ENCODE measurements around the gene CRIP1.

The CRIP1 gene

GRCh38 chr14:105445901-105446845 lies 40.5 kb upstream of the CRIP1 start:
- no peak overlapping the region for H2AK5ac ChIP-seq (ENCODE audit: low read length)
- H2BK5ac ChIP-seq (ENCODE audit: low read length), result no peak overlapping the region
- H3K4me2 ChIP-seq (ENCODE audit: low read length), result no peak overlapping the region
- no peaks in the 10 kb centered on the region for H3K79me2 ChIP-seq (ENCODE audit: control insufficient read depth, insufficient read depth, low read length)
- no peak overlapping the region for H4K8ac ChIP-seq (ENCODE audit: low read depth, low read length)
- H3K23ac ChIP-seq (ENCODE audit: low read length), result no peak overlapping the region
- peaks cover 4% of the 10 kb centered on the region for H3K36me3 ChIP-seq (ENCODE audit: control insufficient read depth, insufficient read depth, low read length)
- no peak overlapping the region for H3K56ac ChIP-seq (ENCODE audit: low read length)
- H3K27ac ChIP-seq (ENCODE audit: low read depth, low read length), result no peak overlapping the region
- no peak overlapping the region for H3K4me3 ChIP-seq (ENCODE audit: low read length)
- peaks cover 12% of the 10 kb centered on the region for H3K79me1 ChIP-seq (ENCODE audit: low read length)
- H3K18ac ChIP-seq (ENCODE audit: low read length), result no peak overlapping the region
- no peaks in the 10 kb centered on the region for H3K4me1 ChIP-seq (ENCODE audit: control insufficient read depth, low read depth, low read length)
- no peaks in the 10 kb centered on the region for H3K27me3 ChIP-seq (ENCODE audit: insufficient read depth, low read length, poor library complexity)
- H4K5ac ChIP-seq (ENCODE audit: low read length), result no peak overlapping the region
- no peak overlapping the region for H2BK120ac ChIP-seq (ENCODE audit: low read depth, low read length)
- no peak for DNase-seq
- H2BK15ac ChIP-seq (replicated peaks; ENCODE audit: low read depth), result no peak overlapping the region
- H3K9ac ChIP-seq (ENCODE audit: low read length), result no peak overlapping the region
- WGBS (ENCODE audit: extremely low coverage, insufficient coverage, low lambda C conversion rate), result no CpG with 5 or more reads among the region's 26 CpGs
- H3K4ac ChIP-seq (ENCODE audit: low read depth, low read length), result no peak overlapping the region

- H3K79me1 ChIP-seq (ENCODE audit: low read length), result peaks cover 12% of the 10 kb centered on the region
These were observed 39.7 kb upstream of the CRIP1 start for GRCh38 chr14:105446971-105447370.

GRCh38 chr14:105447651-105448640 lies 38.7 kb upstream of the CRIP1 start:
- Histone ChIP-seq H3K79me2 (ENCODE audit: control insufficient read depth, insufficient read depth, low read length) (no peaks in the 10 kb centered on the region), H3K36me3 (ENCODE audit: control insufficient read depth, insufficient read depth, low read length) (peaks cover 8% of the 10 kb centered on the region), H3K4ac (ENCODE audit: low read depth, low read length) (no peak overlapping the region), H3K27ac (ENCODE audit: low read depth, low read length) (no peak overlapping the region), H3K79me1 (ENCODE audit: low read length) (peaks cover 12% of the 10 kb centered on the region), H4K8ac (ENCODE audit: low read depth, low read length) (no peak overlapping the region), H3K4me1 (ENCODE audit: control insufficient read depth, low read depth, low read length) (no peaks in the 10 kb centered on the region), H3K27me3 (ENCODE audit: insufficient read depth, low read length, poor library complexity) (no peaks in the 10 kb centered on the region), H3K9ac (ENCODE audit: low read length) (no peak overlapping the region), H3K4me3 (ENCODE audit: low read length) (no peak overlapping the region), H3K18ac (ENCODE audit: low read length) (no peak overlapping the region), H2BK15ac (replicated peaks; ENCODE audit: low read depth) (no peak overlapping the region), H2BK120ac (ENCODE audit: low read depth, low read length) (no peak overlapping the region), H3K56ac (ENCODE audit: low read length) (no peak overlapping the region), H3K23ac (ENCODE audit: low read length) (no peak overlapping the region), H4K5ac (ENCODE audit: low read length) (no peak overlapping the region), H3K4me2 (ENCODE audit: low read length) (no peak overlapping the region), H2AK5ac (ENCODE audit: low read length) (no peak overlapping the region), H2BK5ac (ENCODE audit: low read length) (no peak overlapping the region)
- no CpG with 5 or more reads among the region's 31 CpGs for WGBS (ENCODE audit: extremely low coverage, insufficient coverage, low lambda C conversion rate)
- no peak for DNase-seq

More at GRCh38 chr14:105446971-105447370, 39.7 kb upstream of the CRIP1 start:
- Histone ChIP-seq H2BK15ac (replicated peaks; ENCODE audit: low read depth) (no peak overlapping the region), H3K4ac (ENCODE audit: low read depth, low read length) (no peak overlapping the region), H2AK5ac (ENCODE audit: low read length) (no peak overlapping the region), H3K4me3 (ENCODE audit: low read length) (no peak overlapping the region), H3K36me3 (ENCODE audit: control insufficient read depth, insufficient read depth, low read length) (peaks cover 4% of the 10 kb centered on the region), H3K23ac (ENCODE audit: low read length) (no peak overlapping the region), H3K18ac (ENCODE audit: low read length) (no peak overlapping the region), H3K9ac (ENCODE audit: low read length) (no peak overlapping the region), H4K5ac (ENCODE audit: low read length) (no peak overlapping the region), H3K27me3 (ENCODE audit: insufficient read depth, low read length, poor library complexity) (no peaks in the 10 kb centered on the region), H3K4me1 (ENCODE audit: control insufficient read depth, low read depth, low read length) (no peaks in the 10 kb centered on the region), H2BK120ac (ENCODE audit: low read depth, low read length) (no peak overlapping the region), H3K27ac (ENCODE audit: low read depth, low read length) (no peak overlapping the region), H3K56ac (ENCODE audit: low read length) (no peak overlapping the region), H2BK5ac (ENCODE audit: low read length) (no peak overlapping the region), H3K4me2 (ENCODE audit: low read length) (no peak overlapping the region), H4K8ac (ENCODE audit: low read depth, low read length) (no peak overlapping the region), H3K79me2 (ENCODE audit: control insufficient read depth, insufficient read depth, low read length) (no peaks in the 10 kb centered on the region)
- DNase-seq, result no peak
- no CpG with 5 or more reads among the region's 14 CpGs for WGBS (ENCODE audit: extremely low coverage, insufficient coverage, low lambda C conversion rate)

- Histone ChIP-seq H2BK5ac (ENCODE audit: low read length) (no peak overlapping the region), H2BK15ac (replicated peaks; ENCODE audit: low read depth) (no peak overlapping the region), H3K27me3 (ENCODE audit: insufficient read depth, low read length, poor library complexity) (no peaks in the 10 kb centered on the region), H2AK5ac (ENCODE audit: low read length) (no peak overlapping the region), H4K5ac (ENCODE audit: low read length) (no peak overlapping the region), H3K18ac (ENCODE audit: low read length) (no peak overlapping the region), H3K4me3 (ENCODE audit: low read length) (no peak overlapping the region), H3K4ac (ENCODE audit: low read depth, low read length) (no peak overlapping the region), H3K56ac (ENCODE audit: low read length) (no peak overlapping the region), H4K8ac (ENCODE audit: low read depth, low read length) (no peak overlapping the region), H3K79me2 (ENCODE audit: control insufficient read depth, insufficient read depth, low read length) (no peaks in the 10 kb centered on the region), H3K9ac (ENCODE audit: low read length) (no peak overlapping the region), H3K79me1 (ENCODE audit: low read length) (peaks cover 12% of the 10 kb centered on the region), H3K23ac (ENCODE audit: low read length) (no peak overlapping the region), H2BK120ac (ENCODE audit: low read depth, low read length) (no peak overlapping the region), H3K4me1 (ENCODE audit: control insufficient read depth, low read depth, low read length) (no peaks in the 10 kb centered on the region), H3K27ac (ENCODE audit: low read depth, low read length) (no peak overlapping the region), H3K4me2 (ENCODE audit: low read length) (no peak overlapping the region), H3K36me3 (ENCODE audit: control insufficient read depth, insufficient read depth, low read length) (peaks cover 10% of the 10 kb centered on the region)
- WGBS (ENCODE audit: extremely low coverage, insufficient coverage, low lambda C conversion rate), result no CpG with 5 or more reads among the region's 16 CpGs
- peak; percentile 65 for DNase-seq
These were observed 38.0 kb upstream of the CRIP1 start for GRCh38 chr14:105448706-105449111.

GRCh38 chr14:105449276-105450122 lies 37.2 kb upstream of the CRIP1 start:
- Histone ChIP-seq H2BK15ac (replicated peaks; ENCODE audit: low read depth) (no peak overlapping the region), H3K27ac (ENCODE audit: low read depth, low read length) (no peak overlapping the region)

More at GRCh38 chr14:105449276-105450122, 37.2 kb upstream of the CRIP1 start:
- Histone ChIP-seq H3K9ac (ENCODE audit: low read length) (no peak overlapping the region), H3K23ac (ENCODE audit: low read length) (no peak overlapping the region), H2BK120ac (ENCODE audit: low read depth, low read length) (no peak overlapping the region), H3K79me2 (ENCODE audit: control insufficient read depth, insufficient read depth, low read length) (no peaks in the 10 kb centered on the region), H3K27me3 (ENCODE audit: insufficient read depth, low read length, poor library complexity) (no peaks in the 10 kb centered on the region), H2AK5ac (ENCODE audit: low read length) (no peak overlapping the region), H3K4me1 (ENCODE audit: control insufficient read depth, low read depth, low read length) (no peaks in the 10 kb centered on the region), H3K4me2 (ENCODE audit: low read length) (no peak overlapping the region), H4K8ac (ENCODE audit: low read depth, low read length) (no peak overlapping the region), H3K4me3 (ENCODE audit: low read length) (no peak overlapping the region), H4K5ac (ENCODE audit: low read length) (no peak overlapping the region), H3K56ac (ENCODE audit: low read length) (no peak overlapping the region), H3K36me3 (ENCODE audit: control insufficient read depth, insufficient read depth, low read length) (peaks cover 10% of the 10 kb centered on the region), H2BK5ac (ENCODE audit: low read length) (no peak overlapping the region), H3K4ac (ENCODE audit: low read depth, low read length) (no peak overlapping the region), H3K18ac (ENCODE audit: low read length) (no peak overlapping the region), H3K79me1 (ENCODE audit: low read length) (peaks cover 12% of the 10 kb centered on the region)
- DNase-seq, result no peak
- no CpG with 5 or more reads among the region's 47 CpGs for WGBS (ENCODE audit: extremely low coverage, insufficient coverage, low lambda C conversion rate)
